ENCODE measurements around the gene AGPAT2. TPM values are rescaled to one million over a fixed set of nuclear protein-coding genes. Genes with fewer than 3 reads are reported as not detected.

The AGPAT2 gene
- polyA plus RNA-seq, 1 of the 3 experiments (the other 2 are of a cell fraction): 46.8 TPM

- TF ChIP-seq, protein P1, sequence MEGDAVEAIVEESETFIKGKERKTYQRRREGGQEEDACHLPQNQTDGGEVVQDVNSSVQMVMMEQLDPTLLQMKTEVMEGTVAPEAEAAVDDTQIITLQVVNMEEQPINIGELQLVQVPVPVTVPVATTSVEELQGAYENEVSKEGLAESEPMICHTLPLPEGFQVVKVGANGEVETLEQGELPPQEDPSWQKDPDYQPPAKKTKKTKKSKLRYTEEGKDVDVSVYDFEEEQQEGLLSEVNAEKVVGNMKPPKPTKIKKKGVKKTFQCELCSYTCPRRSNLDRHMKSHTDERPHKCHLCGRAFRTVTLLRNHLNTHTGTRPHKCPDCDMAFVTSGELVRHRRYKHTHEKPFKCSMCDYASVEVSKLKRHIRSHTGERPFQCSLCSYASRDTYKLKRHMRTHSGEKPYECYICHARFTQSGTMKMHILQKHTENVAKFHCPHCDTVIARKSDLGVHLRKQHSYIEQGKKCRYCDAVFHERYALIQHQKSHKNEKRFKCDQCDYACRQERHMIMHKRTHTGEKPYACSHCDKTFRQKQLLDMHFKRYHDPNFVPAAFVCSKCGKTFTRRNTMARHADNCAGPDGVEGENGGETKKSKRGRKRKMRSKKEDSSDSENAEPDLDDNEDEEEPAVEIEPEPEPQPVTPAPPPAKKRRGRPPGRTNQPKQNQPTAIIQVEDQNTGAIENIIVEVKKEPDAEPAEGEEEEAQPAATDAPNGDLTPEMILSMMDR (IDR thresholded peaks at IDR 0.05): no peak
- TF ChIP-seq FOXJ3 (CRISPR knock-in tag; IDR thresholded peaks at IDR 0.05) (no peak), EP300 (IDR thresholded peaks at IDR 0.05; ENCODE audit: borderline replicate concordance in 1 of 2, low read depth in 1 of 2, low read length in 1 of 2) (peak in 1 of 2 experiments; percentile 28; a peak in 1 of 4 replicates)
Measured at GRCh38 chr9:136645903-136646754, 41.1 kb downstream of the AGPAT2 start (continued).

DNA sequence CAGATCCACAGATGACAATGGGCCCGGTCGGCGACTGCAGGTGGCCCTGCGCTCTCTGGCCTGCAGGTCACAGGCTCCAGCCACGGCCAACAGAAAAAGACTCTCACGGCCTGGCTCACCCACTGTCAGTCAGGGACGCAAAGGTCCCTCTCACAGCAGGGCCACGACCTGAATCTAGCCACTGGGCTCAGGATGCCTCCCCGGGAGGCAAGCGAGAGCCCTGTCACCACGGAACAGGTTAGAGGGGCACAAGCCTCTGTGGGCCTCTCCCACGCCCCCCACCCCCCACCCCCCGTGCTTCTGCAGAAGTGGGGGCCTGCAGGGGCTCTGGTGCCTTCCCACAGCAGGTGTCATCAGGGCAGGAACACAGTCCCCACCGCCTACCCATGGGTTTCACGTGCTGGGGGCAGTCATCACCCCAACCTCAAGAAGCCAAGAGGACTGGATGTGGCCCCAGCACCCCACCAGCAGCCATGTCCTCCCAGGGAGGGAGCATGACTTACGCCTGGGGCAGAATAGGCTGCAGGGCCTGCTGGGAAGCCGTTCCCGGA, 41.8 kb downstream of the AGPAT2 start:
- H3K9me2 ChIP-seq: no peaks in the 10 kb centered on the region
- POLR2A ChIA-PET: interaction anchor here (0.6 kb wide), 1 partner anchor 206 kb away, joined by 4 read pairs; no protein-coding TSS in a partner anchor
- WGBS (ENCODE audit: low lambda C conversion rate): 79% methylated on average over 7 of the region's 18 CpGs

GRCh38 chr9:136644593-136645351, 42.5 kb downstream of the AGPAT2 start:
- Histone ChIP-seq H3K4me2 (no peak overlapping the region), H3K27ac (ENCODE audit: low read depth in 2 of 2, low read length in 1 of 2) (peak overlapping the region in 1 of 2 experiments; percentile 92; a peak in 1 of 4 replicates), H3K79me2 (ENCODE audit: insufficient read depth) (no peaks in the 10 kb centered on the region), H3K4me1 (ENCODE audit: control insufficient read depth in 1 of 2, insufficient read depth in 2 of 2, low read depth in 1 of 2, low read length in 1 of 2) (peaks cover 0 to 33% of the 10 kb centered on the region in 2 experiments; a peak in 1 of 4 replicates), H3K9ac (no peak overlapping the region), H4K20me1 (ENCODE audit: insufficient read depth) (no peaks in the 10 kb centered on the region), H3K9me2 (no peaks in the 10 kb centered on the region), H3K27me3 (ENCODE audit: insufficient read depth) (no peaks in the 10 kb centered on the region), H3K36me3 (replicated peaks in 1 of 2; ENCODE audit: control insufficient read depth in 1 of 2, insufficient read depth in 2 of 2, low read length in 1 of 2) (no peaks in the 10 kb centered on the region), H2AFZ (ENCODE audit: low read depth) (no peak overlapping the region), H3F3A (replicated peaks; ENCODE audit: insufficient read depth) (no peaks in the 10 kb centered on the region), H3K4me3 (ENCODE audit: low read depth in 2 of 2, low read length in 1 of 2) (no peak overlapping the region; a peak in 1 of 4 replicates), H3K9me3 (no peaks in the 10 kb centered on the region)
- POLR2A ChIA-PET: interaction anchor here (0.6 kb wide), 1 partner anchor 206 kb away, joined by 4 read pairs; no protein-coding TSS in a partner anchor
- CTCF ChIA-PET: interaction anchor here (0.9 to 2.3 kb wide), 7 partner anchors 13 to 160 kb away, joined by 3 to 12 read pairs (median 4); no protein-coding TSS in a partner anchor
- DNase-seq: peak; percentile 70
- no peak for TF ChIP-seq NRF1 (IDR thresholded peaks at IDR 0.05; ENCODE audit: low read depth, low read length)
- TF ChIP-seq EZH2phosphoT487 (IDR thresholded peaks at IDR 0.05; ENCODE audit: borderline replicate concordance, low read depth): no peak
- TF ChIP-seq RFX5 (IDR thresholded peaks at IDR 0.05; ENCODE audit: low read length): no peak
- no peak for TF ChIP-seq ELF1 (IDR thresholded peaks at IDR 0.05)
- WGBS (ENCODE audit: low lambda C conversion rate): 76% methylated on average over 8 of the region's 30 CpGs

More for the DNA sequence above, 41.8 kb downstream of the AGPAT2 start:
- H3K9ac ChIP-seq: no peak overlapping the region
- H3F3A ChIP-seq (replicated peaks; ENCODE audit: insufficient read depth): no peaks in the 10 kb centered on the region
- no peak overlapping the region for H2AFZ ChIP-seq (ENCODE audit: low read depth)
- H3K27ac ChIP-seq (ENCODE audit: low read depth in 2 of 2, low read length in 1 of 2): peak overlapping the region in 1 of 2 experiments; percentile 92; a peak in 2 of 4 replicates
- TF ChIP-seq GATA2 (CRISPR knock-in tag; IDR thresholded peaks at IDR 0.05) (no peak), MAX (IDR thresholded peaks at IDR 0.05; ENCODE audit: low read depth) (no peak), RXRA (IDR thresholded peaks at IDR 0.05; ENCODE audit: borderline replicate concordance, low read depth) (no peak)
- no peak overlapping the region for H3K4me3 ChIP-seq (ENCODE audit: low read depth in 2 of 2, low read length in 1 of 2)
- no peaks in the 10 kb centered on the region for H3K27me3 ChIP-seq (ENCODE audit: insufficient read depth)
- H3K79me2 ChIP-seq (ENCODE audit: insufficient read depth): no peaks in the 10 kb centered on the region
- H4K20me1 ChIP-seq (ENCODE audit: insufficient read depth): no peaks in the 10 kb centered on the region
- H3K4me1 ChIP-seq (ENCODE audit: control insufficient read depth in 1 of 2, insufficient read depth in 2 of 2, low read depth in 1 of 2, low read length in 1 of 2): peaks cover 0 to 33% of the 10 kb centered on the region in 2 experiments; a peak in 1 of 4 replicates
- H3K4me2 ChIP-seq: no peak overlapping the region
- H3K9me3 ChIP-seq: no peaks in the 10 kb centered on the region
- CTCF ChIA-PET: interaction anchor here (0.7 to 4.4 kb wide), 9 partner anchors 14 to 161 kb away, joined by 3 to 35 read pairs (median 7); no protein-coding TSS in a partner anchor
- H3K36me3 ChIP-seq (replicated peaks in 1 of 2; ENCODE audit: control insufficient read depth in 1 of 2, insufficient read depth in 2 of 2, low read length in 1 of 2): no peaks in the 10 kb centered on the region
- no peak for DNase-seq
